Natural killer cell treated with Interleukin-12 subunit alpha and Interleukin-12 subunit beta and Interleukin-15 and Interleukin-18, amount 100 ng/mL, for 72 hours (primary cell): ENCODE measurements around the gene LRRC61. TPM values are rescaled to one million over a fixed set of nuclear protein-coding genes. Genes with fewer than 3 reads are reported as not detected.

Experiments used
- ATAC-seq, 2 donors: fragments of 150-1000 bp; cut with Tn5 transposase in 1 of 2; sonication (Bioruptor Pico), chemical (Tn5 transposase) in 1 of 2; 2 replicates each; pipeline ENCODE4 v1.10.0; 2021
- DNase-seq: peaks from one replicate; pipeline ENCODE4 v3.0.0; 2022; ENCODE audit warnings: low spot score
- H3K27ac Mint-ChIP-seq, 2 donors: 1 replicate in 1 of 2; 2 replicates in 1 of 2; pipeline ENCODE4 v1.8.0; 2022; ENCODE audit warnings: mixed read lengths in 2 of 2, mild to moderate bottlenecking in 1 of 2, moderate library complexity in 1 of 2
- H3K27me3 Mint-ChIP-seq, 2 donors: 1 replicate in 1 of 2; 2 replicates in 1 of 2; pipeline ENCODE4 v1.8.0; 2022; ENCODE audit warnings: mixed read lengths in 2 of 2
- H3K36me3 Mint-ChIP-seq: one replicate; pipeline ENCODE4 v1.8.0; 2022; ENCODE audit warnings: mixed read lengths
- H3K4me1 Mint-ChIP-seq, 2 donors: 1 replicate in 1 of 2; 2 replicates in 1 of 2; pipeline ENCODE4 v1.8.0; 2022; ENCODE audit warnings: low read depth in 2 of 2, mixed read lengths in 2 of 2, mild to moderate bottlenecking in 1 of 2
- H3K4me3 Mint-ChIP-seq: one replicate; pipeline ENCODE4 v1.8.0; 2022; ENCODE audit warnings: mixed read lengths
- H3K9me3 Mint-ChIP-seq: 2 replicates; pipeline ENCODE4 v1.8.0; 2022; ENCODE audit warnings: mixed read lengths
- total RNA-seq, 2 donors: library from RNA; stranded (reverse); gene quantifications; one replicate each; pipeline ENCODE4 v1.2.3, GENCODE V29; 2022

LRRC61 gene
- total RNA-seq, 2 donors from 2014 or later = 16.1 to 27.1 TPM

GRCh38 chr7:150330211-150330885 is 7.2 kb downstream of the LRRC61 start:
- Mint-ChIP-seq H3K4me1 (peaks cover under 1 to 8% of the 10 kb centered on the region in 2 donors), H3K36me3 (peaks cover 6% of the 10 kb centered on the region), H3K27me3 (no peaks in the 10 kb centered on the region), H3K9me3 (no peaks in the 10 kb centered on the region), H3K27ac (no peak overlapping the region), H3K4me3 (no peak overlapping the region)
- DNase-seq = no peak
- ATAC-seq = no peak

GRCh38 chr7:150332852-150333635 is 9.9 kb downstream of the LRRC61 start:
- Mint-ChIP-seq H3K36me3 (peaks cover 2% of the 10 kb centered on the region), H3K9me3 (no peaks in the 10 kb centered on the region), H3K27me3 (no peaks in the 10 kb centered on the region), H3K4me1 (peaks cover 0 to 3% of the 10 kb centered on the region in 2 donors), H3K27ac (no peak overlapping the region), H3K4me3 (no peak overlapping the region)
- ATAC-seq = no peak
- DNase-seq = no peak

DNA sequence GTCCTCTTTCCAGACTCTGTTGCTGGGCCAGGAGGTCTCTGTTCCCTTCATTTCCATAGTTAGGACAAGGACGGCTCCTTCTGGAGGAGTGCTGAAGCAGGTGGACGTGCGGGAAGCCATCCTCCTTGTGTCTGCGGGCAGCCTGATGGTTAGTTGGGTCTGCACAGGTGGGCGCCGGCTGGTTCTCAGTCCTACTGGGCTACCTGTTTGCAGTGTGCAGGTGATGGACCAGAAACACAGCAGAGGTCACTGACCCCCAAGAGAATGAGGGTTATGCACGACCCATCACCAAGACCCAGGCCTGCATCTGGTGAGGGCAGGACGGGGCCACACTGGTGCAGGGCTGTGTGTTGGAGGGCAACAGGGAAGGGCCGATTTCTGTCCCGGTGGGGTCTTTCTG is 10.5 kb downstream of the LRRC61 start:
- no peak for ATAC-seq
- H3K36me3 Mint-ChIP-seq = no peaks in the 10 kb centered on the region
- peaks cover 0 to 3% of the 10 kb centered on the region in 2 donors for H3K4me1 Mint-ChIP-seq
- no peak for DNase-seq
- no peak overlapping the region for H3K4me3 Mint-ChIP-seq
- no peaks in the 10 kb centered on the region for H3K9me3 Mint-ChIP-seq
- H3K27me3 Mint-ChIP-seq = no peaks in the 10 kb centered on the region
- no peak overlapping the region for H3K27ac Mint-ChIP-seq

- no peak for ATAC-seq
- no peak overlapping the region for H3K4me3 Mint-ChIP-seq
- no peak for DNase-seq
- H3K36me3 Mint-ChIP-seq = no peaks in the 10 kb centered on the region
- H3K27ac Mint-ChIP-seq = no peak overlapping the region
- no peaks in the 10 kb centered on the region for H3K27me3 Mint-ChIP-seq
- peaks cover 0 to 3% of the 10 kb centered on the region in 2 donors for H3K4me1 Mint-ChIP-seq
- no peaks in the 10 kb centered on the region for H3K9me3 Mint-ChIP-seq
Observed at GRCh38 chr7:150334108-150334507, 11.0 kb downstream of the LRRC61 start.

DNA sequence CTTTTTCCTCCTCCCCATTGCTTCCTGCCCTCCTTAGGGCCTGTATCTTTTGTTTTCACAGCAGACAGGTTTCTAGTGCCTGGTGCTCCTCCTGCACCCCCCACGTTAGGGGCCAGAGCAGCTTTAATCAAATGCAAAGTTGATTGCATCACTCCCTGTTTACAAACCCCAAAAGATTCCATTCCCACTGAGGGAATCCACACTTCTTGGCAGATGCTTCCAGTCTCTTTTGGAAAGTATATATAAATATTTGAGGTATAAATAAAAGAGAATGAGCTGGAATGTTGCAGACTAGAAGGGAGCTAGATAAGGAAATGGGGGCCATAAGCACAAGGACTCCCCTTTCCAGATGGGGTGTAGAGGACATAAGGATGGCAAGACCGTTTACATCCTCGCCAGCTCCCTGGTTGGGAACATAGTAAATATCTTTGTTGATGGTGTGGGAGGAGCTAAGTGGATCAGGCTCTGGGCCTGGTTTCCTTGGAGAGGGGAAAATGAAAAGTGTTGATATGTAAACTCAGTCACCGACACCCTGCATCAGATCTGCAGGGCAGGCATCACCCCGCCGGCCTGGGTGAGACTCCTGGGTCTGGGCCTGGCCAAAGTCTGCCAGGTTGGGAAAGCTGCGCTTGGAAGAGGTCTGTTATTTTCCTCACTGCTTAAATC is 12.1 kb downstream of the LRRC61 start:
- no peak overlapping the region for H3K27ac Mint-ChIP-seq
- peaks cover 0 to 6% of the 10 kb centered on the region in 2 donors for H3K4me1 Mint-ChIP-seq
- ATAC-seq (no peak), DNase-seq (no peak)
- no peaks in the 10 kb centered on the region for H3K36me3 Mint-ChIP-seq
- H3K27me3 Mint-ChIP-seq = peaks cover 0 to 5% of the 10 kb centered on the region in 2 donors
- H3K4me3 Mint-ChIP-seq = no peak overlapping the region
- H3K9me3 Mint-ChIP-seq = no peaks in the 10 kb centered on the region

GRCh38 chr7:150335774-150336112 is 12.6 kb downstream of the LRRC61 start:
- no peak for ATAC-seq
- Mint-ChIP-seq H3K4me1 (peaks cover 0 to 6% of the 10 kb centered on the region in 2 donors), H3K9me3 (no peaks in the 10 kb centered on the region), H3K27me3 (peaks cover 0 to 8% of the 10 kb centered on the region in 2 donors), H3K27ac (no peak overlapping the region), H3K4me3 (no peak overlapping the region), H3K36me3 (no peaks in the 10 kb centered on the region)
- no peak for DNase-seq

DNA sequence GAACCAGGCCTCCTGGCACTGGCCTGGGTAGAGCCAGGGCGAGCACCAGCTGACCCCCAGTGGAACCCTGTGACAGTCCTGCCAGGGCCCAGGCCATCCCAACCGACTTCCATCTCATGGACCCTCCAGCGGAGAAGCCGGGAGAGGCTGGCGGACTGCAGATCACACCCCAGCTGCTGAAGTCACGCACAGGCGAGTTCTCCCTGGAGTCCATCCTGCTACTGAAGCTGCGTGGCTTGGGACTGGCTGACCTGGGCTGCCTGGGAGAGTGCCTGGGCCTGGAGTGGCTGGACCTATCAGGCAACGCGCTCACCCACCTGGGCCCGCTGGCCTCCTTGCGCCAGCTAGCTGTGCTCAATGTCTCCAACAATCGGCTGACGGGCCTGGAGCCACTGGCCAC is 13.6 kb downstream of the LRRC61 start:
- H3K27ac Mint-ChIP-seq = no peak overlapping the region
- DNase-seq = no peak
- H3K9me3 Mint-ChIP-seq = no peaks in the 10 kb centered on the region
- peaks cover 0 to 5% of the 10 kb centered on the region in 2 donors for H3K4me1 Mint-ChIP-seq
- H3K36me3 Mint-ChIP-seq = no peaks in the 10 kb centered on the region
- ATAC-seq = no peak
- no peak overlapping the region for H3K4me3 Mint-ChIP-seq
- H3K27me3 Mint-ChIP-seq = peaks cover 2 to 12% of the 10 kb centered on the region in 2 donors

GRCh38 chr7:150337179-150337578 is 14.0 kb downstream of the LRRC61 start:
- H3K4me1 Mint-ChIP-seq = peaks cover 0 to 8% of the 10 kb centered on the region in 2 donors
- no peak overlapping the region for H3K4me3 Mint-ChIP-seq
- no peaks in the 10 kb centered on the region for H3K36me3 Mint-ChIP-seq
- no peaks in the 10 kb centered on the region for H3K9me3 Mint-ChIP-seq
- peaks cover 7 to 16% of the 10 kb centered on the region in 2 donors for H3K27me3 Mint-ChIP-seq
- ATAC-seq (peak in 1 of 2 donors; percentile 13), DNase-seq (no peak)
- H3K27ac Mint-ChIP-seq = no peak overlapping the region

- H3K27ac Mint-ChIP-seq = no peak overlapping the region
- no peaks in the 10 kb centered on the region for H3K9me3 Mint-ChIP-seq
- peaks cover 10 to 18% of the 10 kb centered on the region in 2 donors for H3K27me3 Mint-ChIP-seq
- H3K4me1 Mint-ChIP-seq = peaks cover 0 to 8% of the 10 kb centered on the region in 2 donors
- no peaks in the 10 kb centered on the region for H3K36me3 Mint-ChIP-seq
- no peak overlapping the region for H3K4me3 Mint-ChIP-seq
- ATAC-seq (no peak), DNase-seq (no peak)
Observed at GRCh38 chr7:150337659-150338081, 14.5 kb downstream of the LRRC61 start.

DNA sequence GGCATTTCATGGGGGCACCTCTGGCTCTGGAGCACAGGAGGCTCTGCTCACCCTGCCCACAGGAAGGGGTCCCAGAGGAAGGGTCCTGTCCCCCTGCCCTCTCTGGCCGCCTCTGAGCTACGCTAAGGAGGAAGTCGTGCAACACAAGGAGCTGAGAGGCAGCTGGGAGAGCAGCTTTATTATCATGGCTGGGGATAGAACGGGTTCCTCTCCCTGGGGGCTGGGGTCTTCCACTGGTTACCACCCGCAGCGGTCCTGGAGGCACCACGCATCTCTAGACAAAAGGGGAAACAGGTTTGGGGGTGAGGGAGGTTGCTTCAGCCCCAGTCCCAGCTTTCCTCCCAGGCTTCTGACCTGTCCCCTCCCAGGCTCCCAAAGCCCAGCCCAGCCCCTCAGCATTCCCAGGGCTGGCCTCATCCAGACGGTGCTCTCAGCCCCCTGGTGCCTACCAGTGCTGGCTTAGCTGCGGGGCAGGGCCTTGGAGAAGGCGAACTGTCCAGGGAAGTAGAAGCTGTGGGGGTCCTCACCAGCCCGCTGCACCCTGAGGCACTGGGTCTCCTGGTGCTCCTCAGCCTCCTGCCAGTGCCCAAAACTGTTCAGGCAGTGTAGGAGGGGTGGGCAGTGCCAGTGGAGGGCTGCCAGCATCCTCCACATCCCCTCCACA is 15.1 kb downstream of the LRRC61 start:
- peaks cover 12 to 21% of the 10 kb centered on the region in 2 donors for H3K27me3 Mint-ChIP-seq
- H3K27ac Mint-ChIP-seq = no peak overlapping the region
- ATAC-seq = no peak
- H3K36me3 Mint-ChIP-seq = no peaks in the 10 kb centered on the region
- H3K4me1 Mint-ChIP-seq = peaks cover 0 to 8% of the 10 kb centered on the region in 2 donors
- H3K9me3 Mint-ChIP-seq = no peaks in the 10 kb centered on the region
- no peak for DNase-seq
- no peak overlapping the region for H3K4me3 Mint-ChIP-seq

- Mint-ChIP-seq H3K4me1 (peaks cover 0 to 8% of the 10 kb centered on the region in 2 donors), H3K27ac (no peak overlapping the region), H3K36me3 (no peaks in the 10 kb centered on the region), H3K4me3 (no peak overlapping the region), H3K9me3 (no peaks in the 10 kb centered on the region), H3K27me3 (peaks cover 20 to 28% of the 10 kb centered on the region in 2 donors)
- ATAC-seq = no peak
- no peak for DNase-seq
Observed at GRCh38 chr7:150339409-150339809, 16.3 kb downstream of the LRRC61 start.

DNA sequence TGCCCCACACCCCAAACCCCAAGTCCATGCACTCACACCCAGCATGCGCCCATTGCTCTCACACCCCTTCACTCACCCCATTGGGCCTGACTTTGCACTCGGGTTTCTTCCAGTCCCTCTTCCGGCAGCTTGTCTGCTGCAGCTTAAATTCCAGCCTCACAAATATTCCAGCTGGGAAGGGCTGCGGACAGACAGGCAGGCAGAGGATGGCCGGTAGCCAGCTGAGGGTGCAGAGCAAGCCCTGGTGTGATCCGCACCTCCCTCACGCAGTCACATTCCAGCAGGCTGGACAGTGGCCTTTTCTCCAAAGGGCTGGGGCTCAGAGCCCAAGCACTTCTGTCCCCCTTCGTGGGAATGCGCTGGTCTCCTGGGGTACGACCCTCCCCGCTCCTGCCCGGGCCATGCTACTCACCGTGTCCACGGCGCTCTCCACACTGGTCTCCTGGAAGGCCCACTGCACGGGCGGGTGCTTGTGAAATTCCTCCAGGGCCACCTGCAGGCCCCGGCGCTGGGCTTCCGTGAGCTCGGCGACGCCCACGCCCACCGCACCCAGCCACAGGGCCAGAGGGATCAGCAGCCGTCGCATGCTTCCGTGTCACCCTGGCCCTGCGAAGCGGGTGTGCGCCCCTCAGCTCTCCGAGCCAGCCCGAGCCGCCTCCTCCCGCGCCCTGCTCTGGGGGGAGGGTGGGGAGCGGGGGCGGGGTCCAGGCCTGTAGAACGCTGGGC is 17.0 kb downstream of the LRRC61 start:
- no peak for DNase-seq
- ATAC-seq = no peak
- H3K36me3 Mint-ChIP-seq = no peaks in the 10 kb centered on the region

DNA sequence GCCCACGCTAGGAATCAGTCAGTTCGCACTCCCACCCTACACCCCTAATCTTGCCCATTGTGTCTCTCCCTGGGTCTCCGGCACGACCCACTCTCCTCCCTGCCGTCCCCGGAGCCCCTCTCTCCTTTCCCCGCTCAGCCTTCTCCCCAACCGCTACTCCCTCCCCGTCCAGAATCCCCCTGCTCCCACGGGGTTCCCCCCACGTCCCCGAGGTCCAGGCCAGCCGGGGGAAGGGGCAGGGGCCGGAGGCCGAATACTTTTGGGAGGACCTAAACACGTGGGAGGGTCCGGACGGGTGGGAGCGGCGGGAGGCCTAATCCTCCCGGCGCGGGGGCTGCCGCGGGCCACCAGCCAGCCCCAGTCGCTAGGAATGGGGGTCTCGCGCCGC is 17.7 kb downstream of the LRRC61 start:
- H3K9me3 Mint-ChIP-seq = no peaks in the 10 kb centered on the region

More for the DNA sequence above, 17.0 kb downstream of the LRRC61 start:
- Mint-ChIP-seq H3K4me3 (no peak overlapping the region), H3K27ac (no peak overlapping the region), H3K4me1 (peaks cover 0 to 8% of the 10 kb centered on the region in 2 donors), H3K27me3 (peaks cover 20 to 28% of the 10 kb centered on the region in 2 donors), H3K9me3 (no peaks in the 10 kb centered on the region)

More for the DNA sequence above, 17.7 kb downstream of the LRRC61 start:
- no peak for DNase-seq
- no peak for ATAC-seq
- no peaks in the 10 kb centered on the region for H3K36me3 Mint-ChIP-seq
- H3K27ac Mint-ChIP-seq = no peak overlapping the region
- H3K4me3 Mint-ChIP-seq = no peak overlapping the region
- peaks cover 0 to 8% of the 10 kb centered on the region in 2 donors for H3K4me1 Mint-ChIP-seq
- peaks cover 21 to 28% of the 10 kb centered on the region in 2 donors for H3K27me3 Mint-ChIP-seq
